GM12878 (cell line): Measurements from ENCODE around the gene SPSB2.

ENCODE experiments used
- CBFB ChIP-seq: IDR thresholded peaks from 2 replicates; pipeline ENCODE4 v1.6.1; 2016; ENCODE audit warnings: antibody characterized with exemption, low read depth
- EZH2 ChIP-seq: IDR thresholded peaks from 2 replicates; pipeline ENCODE4 v1.6.1; 2012; ENCODE audit warnings: low read depth, mild to moderate bottlenecking, control low read depth, inconsistent platforms, low read length, borderline replicate concordance; ENCODE audit not compliant: control insufficient read depth
- GABPA ChIP-seq: IDR thresholded peaks from 2 replicates; pipeline ENCODE4 v1.6.1; 2014; ENCODE audit warnings: antibody characterized with exemption, low read depth, mild to moderate bottlenecking, inconsistent platforms
- JUND ChIP-seq: IDR thresholded peaks from 2 replicates; pipeline ENCODE4 v1.6.1; 2012; ENCODE audit warnings: low read depth, mild to moderate bottlenecking, low read length, improper control_type of control experiment, moderate library complexity
- MYB ChIP-seq: fragments of 150-350 bp; IDR thresholded peaks from 2 replicates; pipeline ENCODE4 v1.6.1; 2014; ENCODE audit warnings: mild to moderate bottlenecking, low read depth, low read length, borderline replicate concordance
- POLR2AphosphoS2 ChIP-seq: IDR thresholded peaks from 2 replicates; pipeline ENCODE4 v1.6.1; 2011; ENCODE audit warnings: low read depth, mild to moderate bottlenecking, low read length, improper control_type of control experiment, moderate library complexity
- POLR2AphosphoS5 ChIP-seq: IDR thresholded peaks from 2 replicates; pipeline ENCODE4 v1.6.1; 2011; ENCODE audit warnings: mild to moderate bottlenecking, low read length, inconsistent platforms
- YBX1 ChIP-seq: fragments of 450-650 bp; IDR thresholded peaks from 2 replicates; pipeline ENCODE4 v1.6.1; 2016; ENCODE audit warnings: antibody characterized with exemption
- TF ChIP-seq, protein P1 (sequence below): fragments of 450-650 bp; IDR thresholded peaks from 2 replicates; pipeline ENCODE4 v1.6.1; 2017; ENCODE audit warnings: mild to moderate bottlenecking, moderate library complexity
- TF ChIP-seq, protein P2 (sequence below): fragments of 450-650 bp; conservative IDR thresholded peaks from 2 replicates; pipeline ENCODE4 v1.6.1; 2017; ENCODE audit warnings: mild to moderate bottlenecking, moderate library complexity

DNA sequence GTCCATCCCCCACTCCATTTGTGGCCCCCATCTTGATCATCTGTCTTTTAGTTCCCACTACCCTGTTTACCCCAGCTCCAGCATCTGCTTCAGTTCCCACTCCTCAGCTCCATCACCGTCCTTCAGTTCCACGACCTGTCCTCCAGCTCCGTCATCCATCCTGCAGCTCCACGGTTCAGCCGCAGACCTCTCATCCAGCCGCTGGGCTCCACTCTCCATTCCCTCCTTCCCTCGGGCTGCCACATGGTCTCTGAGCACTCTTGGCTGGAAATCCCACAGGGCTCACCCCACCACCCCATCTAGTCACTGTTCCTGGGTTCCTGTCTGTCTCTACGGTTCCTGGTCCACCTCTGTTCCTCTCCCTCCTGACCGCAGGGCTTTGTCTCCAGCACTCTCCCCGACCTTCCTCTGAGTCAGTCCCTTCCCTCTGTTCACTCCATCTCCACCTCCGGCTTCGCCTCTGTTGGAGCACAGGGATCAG lies 48.2 kb downstream of the SPSB2 start:
- TF ChIP-seq POLR2AphosphoS5 (no peak), EZH2 (no peak), JUND (no peak), GABPA (no peak), YBX1 (no peak), CBFB (no peak), POLR2AphosphoS2 (no peak), MYB (no peak)
- TF ChIP-seq, protein P1, sequence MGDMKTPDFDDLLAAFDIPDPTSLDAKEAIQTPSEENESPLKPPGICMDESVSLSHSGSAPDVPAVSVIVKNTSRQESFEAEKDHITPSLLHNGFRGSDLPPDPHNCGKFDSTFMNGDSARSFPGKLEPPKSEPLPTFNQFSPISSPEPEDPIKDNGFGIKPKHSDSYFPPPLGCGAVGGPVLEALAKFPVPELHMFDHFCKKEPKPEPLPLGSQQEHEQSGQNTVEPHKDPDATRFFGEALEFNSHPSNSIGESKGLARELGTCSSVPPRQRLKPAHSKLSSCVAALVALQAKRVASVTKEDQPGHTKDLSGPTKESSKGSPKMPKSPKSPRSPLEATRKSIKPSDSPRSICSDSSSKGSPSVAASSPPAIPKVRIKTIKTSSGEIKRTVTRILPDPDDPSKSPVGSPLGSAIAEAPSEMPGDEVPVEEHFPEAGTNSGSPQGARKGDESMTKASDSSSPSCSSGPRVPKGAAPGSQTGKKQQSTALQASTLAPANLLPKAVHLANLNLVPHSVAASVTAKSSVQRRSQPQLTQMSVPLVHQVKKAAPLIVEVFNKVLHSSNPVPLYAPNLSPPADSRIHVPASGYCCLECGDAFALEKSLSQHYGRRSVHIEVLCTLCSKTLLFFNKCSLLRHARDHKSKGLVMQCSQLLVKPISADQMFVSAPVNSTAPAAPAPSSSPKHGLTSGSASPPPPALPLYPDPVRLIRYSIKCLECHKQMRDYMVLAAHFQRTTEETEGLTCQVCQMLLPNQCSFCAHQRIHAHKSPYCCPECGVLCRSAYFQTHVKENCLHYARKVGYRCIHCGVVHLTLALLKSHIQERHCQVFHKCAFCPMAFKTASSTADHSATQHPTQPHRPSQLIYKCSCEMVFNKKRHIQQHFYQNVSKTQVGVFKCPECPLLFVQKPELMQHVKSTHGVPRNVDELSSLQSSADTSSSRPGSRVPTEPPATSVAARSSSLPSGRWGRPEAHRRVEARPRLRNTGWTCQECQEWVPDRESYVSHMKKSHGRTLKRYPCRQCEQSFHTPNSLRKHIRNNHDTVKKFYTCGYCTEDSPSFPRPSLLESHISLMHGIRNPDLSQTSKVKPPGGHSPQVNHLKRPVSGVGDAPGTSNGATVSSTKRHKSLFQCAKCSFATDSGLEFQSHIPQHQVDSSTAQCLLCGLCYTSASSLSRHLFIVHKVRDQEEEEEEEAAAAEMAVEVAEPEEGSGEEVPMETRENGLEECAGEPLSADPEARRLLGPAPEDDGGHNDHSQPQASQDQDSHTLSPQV = no peak
- TF ChIP-seq, protein P2, sequence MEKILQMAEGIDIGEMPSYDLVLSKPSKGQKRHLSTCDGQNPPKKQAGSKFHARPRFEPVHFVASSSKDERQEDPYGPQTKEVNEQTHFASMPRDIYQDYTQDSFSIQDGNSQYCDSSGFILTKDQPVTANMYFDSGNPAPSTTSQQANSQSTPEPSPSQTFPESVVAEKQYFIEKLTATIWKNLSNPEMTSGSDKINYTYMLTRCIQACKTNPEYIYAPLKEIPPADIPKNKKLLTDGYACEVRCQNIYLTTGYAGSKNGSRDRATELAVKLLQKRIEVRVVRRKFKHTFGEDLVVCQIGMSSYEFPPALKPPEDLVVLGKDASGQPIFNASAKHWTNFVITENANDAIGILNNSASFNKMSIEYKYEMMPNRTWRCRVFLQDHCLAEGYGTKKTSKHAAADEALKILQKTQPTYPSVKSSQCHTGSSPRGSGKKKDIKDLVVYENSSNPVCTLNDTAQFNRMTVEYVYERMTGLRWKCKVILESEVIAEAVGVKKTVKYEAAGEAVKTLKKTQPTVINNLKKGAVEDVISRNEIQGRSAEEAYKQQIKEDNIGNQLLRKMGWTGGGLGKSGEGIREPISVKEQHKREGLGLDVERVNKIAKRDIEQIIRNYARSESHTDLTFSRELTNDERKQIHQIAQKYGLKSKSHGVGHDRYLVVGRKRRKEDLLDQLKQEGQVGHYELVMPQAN = no peak
